ENCODE measurements around the gene TFF2.

TFF2 gene

DNA sequence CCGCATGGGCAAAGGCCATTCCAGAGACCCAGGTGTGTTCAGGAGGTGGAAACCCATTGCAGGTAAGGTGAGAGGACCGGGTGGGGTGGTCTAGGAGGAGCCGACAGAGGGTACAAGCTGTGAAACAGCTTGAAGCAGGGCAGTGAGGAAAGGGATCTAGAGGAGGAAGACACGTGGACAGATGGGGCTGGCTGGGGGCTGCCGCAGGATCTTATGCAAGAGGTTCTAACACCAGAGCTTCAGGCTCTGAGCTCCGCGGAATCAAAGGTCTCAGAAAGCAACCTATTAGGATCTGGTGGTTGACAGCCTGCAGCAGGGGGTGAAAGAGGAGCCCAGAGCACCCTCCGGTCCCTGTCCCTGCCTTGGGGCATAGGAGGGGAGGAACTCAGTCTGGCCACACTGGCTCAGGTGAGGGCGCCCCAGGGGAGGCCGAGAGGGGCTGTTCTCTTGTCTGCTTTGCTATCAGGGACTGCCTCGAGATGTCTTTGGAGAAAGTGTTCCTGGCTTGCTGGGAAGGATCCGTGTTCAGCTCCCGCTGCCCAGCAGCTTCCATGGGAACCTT is 13.6 kb upstream of the TFF2 start:
- no peak for DNase-seq

DNA sequence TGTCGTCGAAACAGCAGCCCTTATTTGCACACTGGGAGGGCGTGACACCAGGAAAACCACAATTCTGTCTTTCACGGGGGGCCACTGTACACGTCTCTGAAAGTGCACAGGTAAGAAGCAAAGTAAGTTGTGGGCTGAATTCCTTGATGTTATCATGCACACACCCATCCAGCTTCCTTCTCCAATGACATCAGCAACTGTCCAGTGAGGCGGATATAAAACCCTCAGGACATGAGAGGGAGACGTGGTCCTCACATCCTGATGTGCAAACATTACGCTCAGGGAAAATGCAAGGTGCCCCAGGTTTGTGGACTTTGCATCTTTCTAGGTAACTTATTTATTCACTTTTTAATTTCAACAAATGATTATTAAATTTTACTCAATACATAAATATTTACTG is 12.5 kb upstream of the TFF2 start:
- DNase-seq: no peak

DNA sequence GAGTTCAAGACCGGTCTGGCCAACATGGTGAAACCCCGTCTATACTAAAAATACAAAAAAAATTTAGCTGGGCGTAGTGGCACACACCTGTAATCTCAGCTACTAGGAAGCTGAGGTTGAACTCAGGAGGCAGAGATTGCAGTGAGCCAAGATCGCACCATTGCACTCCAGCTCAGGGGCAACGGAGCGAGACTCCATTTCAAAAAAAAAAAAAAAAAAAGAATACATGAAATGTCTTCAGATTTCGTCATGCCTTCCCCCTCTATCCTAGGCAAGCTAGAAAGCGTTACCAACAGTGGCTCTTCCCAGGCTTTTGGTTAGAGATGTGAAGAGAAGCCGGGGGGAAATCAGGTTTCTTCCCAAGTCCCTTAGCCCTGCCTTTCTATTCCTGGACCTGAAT is 11.9 kb upstream of the TFF2 start:
- DNase-seq: no peak

DNA sequence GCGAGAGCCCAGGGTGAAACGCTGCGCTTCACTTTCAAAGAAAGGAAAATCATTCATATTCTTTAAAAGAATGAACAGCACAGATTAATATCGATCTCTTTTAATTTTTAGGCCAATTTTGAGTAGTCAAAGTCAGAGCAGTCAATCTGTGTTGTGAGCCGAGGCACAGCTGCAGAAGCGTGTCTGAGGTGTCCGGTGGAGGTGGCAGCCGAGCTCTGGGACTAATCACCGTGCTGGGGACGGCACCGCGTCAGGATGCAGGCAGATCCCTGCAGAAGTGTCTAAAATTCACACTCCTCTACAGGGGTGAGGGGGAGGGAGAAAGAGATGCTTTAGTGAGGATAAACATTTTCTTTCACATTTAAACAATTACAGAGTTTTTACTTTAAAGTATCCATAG is 11.4 kb upstream of the TFF2 start:
- DNase-seq: no peak

DNA sequence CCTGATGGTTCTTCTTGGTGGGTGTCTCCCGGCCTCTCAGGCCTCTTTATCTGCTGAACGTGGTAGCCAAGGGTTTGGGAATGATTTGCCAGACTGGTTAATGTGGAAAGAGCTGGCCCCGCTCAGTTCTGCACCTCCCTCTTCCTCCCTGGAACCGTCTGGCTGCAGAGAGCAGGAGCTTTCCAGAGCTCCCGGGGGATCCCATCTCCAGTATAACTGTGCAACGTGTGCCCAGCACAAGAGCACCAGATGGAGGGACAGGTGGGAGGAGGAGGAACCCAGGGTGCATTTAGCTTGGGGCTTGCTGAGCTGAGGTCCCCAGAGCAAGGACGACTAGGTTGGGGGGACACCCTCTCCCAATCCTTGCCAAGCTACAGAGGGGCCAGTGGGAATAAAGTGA is 10.5 kb upstream of the TFF2 start:
- no peak for DNase-seq

DNA sequence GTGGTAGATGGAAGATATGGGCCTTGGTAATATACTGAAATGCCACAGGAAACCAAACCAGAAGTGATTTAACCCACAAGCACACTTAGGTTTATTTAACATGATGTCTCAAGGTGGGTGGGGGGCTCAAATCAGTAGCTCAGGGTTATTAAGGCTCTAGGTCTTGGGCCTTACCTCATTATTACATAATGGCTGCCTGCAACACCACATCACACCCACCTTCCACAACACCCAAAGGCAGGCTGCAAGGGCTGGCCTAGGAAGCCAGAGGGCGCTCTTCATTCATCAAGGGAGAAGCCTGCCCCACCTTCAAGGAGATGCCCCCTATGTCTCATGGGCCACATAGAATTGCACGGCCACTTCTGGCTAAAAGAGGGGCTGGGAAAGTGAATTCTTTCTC is 9.5 kb upstream of the TFF2 start:
- DNase-seq: no peak

DNA sequence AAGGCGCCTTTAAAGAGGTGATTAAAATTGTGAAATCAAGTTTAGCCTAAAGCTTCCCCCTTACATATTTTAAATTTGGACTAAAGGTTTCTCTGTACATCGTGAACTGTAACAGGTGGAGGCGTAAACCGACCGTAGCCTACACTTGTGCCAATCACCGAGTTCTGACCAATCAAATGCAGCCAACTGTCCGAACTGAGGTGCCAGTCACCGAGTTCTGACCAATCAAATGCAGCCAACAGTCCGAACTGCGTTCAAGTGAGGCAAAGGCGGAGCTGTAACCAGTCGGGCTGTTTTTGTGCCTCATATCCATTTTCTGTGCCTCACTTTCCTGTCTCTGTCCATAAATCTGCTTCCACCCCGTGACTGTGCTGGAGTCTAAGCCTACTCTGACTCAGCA is 8.1 kb upstream of the TFF2 start:
- DNase-seq: no peak

DNA sequence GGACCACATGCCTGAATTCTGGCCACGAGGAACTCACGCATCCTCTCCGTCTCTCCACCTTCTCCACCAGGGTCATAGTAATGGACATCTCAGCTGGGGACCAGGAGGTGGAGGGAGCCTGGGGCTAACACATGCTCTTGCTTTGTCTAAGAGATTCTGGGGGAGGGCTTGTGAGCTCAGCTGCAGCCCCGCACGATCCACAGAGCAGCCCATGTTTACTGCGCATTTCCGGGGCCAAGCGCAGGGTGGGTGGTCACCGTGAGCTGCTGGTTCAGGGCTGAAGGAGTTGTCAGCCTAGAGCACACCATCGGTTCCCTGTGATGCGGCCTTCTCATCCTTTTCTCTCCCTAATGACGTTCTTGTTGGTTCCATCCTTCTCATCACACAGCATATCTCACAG is 7.5 kb upstream of the TFF2 start:
- no peak for DNase-seq

DNA sequence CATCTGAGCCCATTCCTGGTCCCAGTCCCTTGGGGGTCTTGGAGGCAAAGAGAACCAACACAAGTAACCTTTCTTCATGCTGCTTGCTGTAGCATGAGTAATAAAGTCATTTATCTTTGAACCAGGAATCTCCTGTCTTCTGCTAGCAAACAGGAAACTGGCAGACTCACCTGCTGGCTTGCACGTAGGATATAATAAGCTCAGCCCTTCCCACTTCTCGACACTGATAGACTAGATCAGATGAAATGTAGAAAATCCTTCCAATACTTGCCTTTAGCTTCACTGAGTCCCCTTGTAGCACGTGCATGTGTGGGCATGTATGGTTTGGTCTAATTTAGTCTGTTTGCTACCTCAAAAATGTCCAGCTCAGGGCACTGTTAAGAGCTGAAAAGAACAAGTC is 6.5 kb upstream of the TFF2 start:
- no peak for DNase-seq

DNA sequence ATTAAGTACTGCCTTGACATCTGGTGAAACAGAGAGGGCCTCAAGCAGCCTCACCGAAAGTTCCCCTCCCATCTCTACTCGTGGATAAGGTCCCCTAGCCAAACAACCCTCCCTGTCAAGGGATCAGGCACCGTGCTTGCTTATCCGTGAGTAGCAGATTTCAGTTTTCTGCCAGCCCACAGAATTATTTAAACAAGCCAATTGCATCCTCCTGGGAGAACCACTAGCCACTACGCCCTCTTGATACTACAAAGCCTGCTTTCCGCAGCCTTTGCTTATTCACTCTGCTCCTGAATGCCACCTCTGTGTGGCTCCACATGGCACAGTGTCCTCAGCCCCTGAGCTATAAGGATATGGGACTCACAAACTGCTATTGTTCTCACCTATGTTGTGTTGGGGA is 5.9 kb upstream of the TFF2 start:
- DNase-seq: no peak

DNA sequence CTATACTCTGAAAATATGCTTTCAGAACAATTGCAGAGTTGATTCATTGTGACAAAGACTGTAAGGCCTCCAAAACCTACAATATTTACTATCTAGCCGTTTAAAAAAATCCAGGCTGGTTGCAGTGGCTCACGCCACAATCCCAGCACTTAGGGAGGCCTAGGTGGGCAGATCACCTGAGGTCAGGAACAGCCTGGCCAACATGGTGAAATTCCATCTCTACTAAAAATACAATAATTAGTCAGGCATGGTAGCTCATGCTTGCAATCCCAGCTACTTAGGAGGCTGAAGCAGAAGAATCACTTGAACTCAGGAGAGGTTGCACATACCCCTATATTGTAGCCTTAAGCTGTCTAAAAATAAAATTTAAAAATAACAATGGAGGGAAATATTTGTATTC is 5.3 kb upstream of the TFF2 start:
- no peak for DNase-seq

DNA sequence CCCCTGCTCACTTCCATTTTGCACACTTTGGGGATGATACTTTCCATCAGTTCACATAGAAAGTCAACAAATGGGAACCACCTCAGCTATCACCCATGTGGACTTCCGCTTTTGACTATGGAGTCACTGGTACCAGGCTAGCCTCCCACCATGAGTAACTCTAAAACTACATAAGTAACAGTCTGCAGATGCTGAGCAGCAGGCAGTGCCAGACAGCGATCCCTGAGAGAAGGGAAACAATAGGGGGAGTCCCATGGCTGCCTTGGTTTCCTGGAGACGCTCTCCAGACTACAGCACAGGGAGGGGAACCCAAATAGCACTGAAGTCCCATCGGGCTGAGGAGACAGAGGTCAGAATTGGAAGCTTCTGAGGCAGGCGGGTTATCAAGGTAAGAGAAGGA is 2.8 kb upstream of the TFF2 start:
- DNase-seq: no peak

DNA sequence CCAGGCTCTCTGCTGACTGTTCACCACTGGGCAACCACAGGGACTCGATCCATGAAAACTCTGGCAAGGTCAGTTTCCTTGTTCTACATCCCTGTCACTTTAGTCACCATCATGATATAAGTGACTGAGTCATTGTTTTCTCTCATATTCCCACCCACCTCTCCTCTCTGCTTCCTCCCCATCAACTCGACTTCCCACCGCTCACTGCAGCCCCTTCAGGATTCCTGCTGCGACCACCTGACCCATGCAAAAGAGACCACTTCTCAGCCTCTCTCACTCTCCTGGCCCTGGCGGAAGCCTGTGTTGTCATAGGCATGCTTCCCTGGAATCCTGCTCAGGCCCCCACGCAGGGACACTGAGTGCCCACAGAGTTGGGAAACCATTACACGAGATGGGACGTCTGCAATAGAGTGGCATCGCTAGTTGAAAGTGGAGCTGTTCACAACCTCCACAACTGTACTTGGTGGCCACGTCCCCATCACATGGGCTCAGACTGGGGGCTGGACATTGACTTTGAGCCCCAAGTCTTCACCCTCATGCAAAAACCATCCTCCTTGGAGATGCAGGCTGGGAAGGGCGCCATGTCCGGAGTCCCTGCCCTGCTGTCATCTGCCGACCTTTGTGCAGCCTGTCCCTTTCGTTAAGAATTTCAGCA is 1.8 kb upstream of the TFF2 start:
- no peak for DNase-seq

DNA sequence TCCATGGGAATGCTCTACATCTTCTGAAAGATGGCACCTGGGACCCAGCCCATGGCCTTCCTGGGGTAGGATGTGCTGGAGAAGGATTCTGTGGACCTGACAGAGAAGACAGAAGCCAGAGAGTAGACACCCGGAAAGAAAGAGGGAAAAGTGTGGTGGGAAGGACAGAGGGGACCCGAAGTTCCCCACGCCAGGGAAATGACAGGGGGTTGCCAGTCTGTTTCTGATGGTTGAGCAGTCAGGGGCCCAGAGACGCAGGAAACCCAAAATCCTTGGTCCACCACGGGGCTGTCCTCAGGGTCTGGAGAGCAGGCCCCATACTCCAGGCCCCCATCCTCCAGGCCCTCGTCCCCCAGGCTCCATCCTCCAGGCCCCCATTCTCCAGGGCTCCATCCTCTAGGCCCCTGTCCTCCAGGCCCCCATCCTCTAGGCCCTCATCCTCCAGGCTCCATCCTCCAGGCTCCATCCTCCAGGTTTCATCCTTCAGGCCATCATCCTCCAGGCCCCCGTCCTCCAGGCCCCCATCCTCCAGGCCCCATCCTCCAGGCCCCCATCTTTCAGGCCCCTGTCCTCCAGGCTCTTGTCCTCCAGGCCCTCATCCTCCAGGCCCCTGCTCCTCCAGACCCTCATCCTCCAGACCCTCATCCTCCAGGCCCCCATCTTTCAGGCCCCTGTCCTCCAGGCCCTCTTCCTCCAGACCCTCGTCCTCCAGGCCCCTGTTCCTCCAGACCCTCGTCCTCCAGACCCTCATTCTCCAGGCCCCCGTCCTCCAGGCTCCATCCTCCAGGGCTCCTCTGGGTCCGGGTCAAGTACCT is 1.0 kb upstream of the TFF2 start:
- DNase-seq: no peak

DNA sequence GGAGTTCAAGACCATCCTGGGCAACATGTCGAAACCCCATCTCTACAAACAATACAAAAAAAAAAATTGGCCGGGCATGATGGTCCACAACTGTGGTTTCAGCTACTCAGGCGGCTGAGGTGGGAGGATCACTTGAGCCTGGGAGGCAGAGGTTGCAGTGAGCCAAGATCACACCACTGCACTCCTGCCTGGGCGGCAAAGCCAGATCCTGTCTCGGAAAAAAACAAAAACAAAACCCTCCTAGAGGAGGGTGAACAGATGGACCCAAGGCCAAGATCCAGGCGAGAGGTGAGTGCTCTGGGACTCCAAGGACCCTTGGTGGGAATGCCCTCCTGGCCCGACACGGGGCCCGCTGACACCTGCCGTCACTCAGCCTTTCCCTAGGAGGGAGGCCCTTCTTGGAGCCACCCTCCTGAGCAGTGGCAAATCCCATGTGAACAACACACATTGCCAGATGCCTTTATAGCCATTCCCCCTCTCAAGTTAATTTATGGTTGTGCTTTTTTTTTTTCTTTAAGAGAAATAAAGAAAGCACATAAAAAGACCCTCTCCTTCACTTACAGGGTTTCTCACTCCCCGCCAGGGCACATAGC is 380 bp downstream of the TFF2 start:
- DNase-seq: no peak

DNA sequence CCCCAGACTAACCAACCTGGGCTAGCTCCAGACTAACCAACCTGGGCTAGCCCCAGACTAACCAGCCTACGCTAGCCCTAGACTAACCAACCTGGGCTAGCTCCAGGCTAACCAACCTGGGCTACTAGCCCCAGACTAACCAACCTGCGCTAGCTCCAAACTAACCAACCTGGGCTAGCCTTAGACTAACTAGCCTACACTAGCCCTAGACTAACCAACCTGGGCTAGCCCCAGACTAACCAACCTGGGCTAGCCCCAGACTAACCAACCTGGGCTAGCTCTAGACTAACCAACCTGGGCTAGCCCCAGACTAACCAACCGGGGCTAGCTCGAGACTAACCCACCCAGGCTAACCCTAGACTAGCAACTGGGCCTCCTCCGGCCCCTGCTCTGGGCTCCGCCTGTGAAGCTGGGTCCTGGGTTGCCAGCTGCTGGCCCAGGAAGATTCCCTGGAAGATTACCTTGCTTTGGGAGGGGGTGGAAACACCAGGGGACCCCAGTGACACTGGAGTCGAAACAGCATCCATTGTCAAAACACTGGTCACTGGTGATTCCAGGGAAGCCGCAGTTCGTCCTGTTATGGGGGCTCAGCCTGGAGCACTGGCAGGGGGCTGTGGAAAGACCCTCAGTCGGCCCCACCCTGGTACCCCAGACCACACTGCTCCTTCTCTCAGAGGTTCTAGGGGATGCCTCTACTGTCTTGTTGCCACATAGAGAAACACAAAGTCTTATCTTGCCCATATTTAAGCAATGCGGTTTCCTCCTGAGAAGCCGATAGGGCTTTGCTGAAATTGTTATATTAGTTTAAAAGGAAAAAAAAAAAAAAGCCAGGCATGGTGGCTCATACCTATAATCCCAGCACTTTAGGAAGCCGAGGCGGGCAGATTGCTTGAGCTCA is 1.1 kb downstream of the TFF2 start:
- DNase-seq: no peak

DNA sequence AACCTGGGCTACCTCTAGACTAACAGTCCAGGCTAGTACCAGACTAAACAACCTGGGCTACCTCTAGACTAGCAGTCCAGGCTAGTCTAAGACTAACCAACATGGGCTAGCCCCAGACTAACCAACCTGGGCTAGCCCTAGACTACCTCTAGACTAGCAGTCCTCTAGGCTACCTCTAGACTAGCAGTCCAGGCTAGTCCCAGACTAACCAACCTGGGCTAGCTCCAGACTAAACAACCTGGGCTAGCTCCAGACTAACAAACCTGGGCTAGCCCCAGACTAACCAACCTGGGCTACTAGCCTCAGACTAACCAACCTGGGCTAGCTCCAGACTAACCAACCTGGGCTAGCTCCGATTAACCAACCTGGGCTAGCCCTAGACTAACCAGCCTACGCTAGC is 2.0 kb downstream of the TFF2 start:
- DNase-seq: no peak

DNA sequence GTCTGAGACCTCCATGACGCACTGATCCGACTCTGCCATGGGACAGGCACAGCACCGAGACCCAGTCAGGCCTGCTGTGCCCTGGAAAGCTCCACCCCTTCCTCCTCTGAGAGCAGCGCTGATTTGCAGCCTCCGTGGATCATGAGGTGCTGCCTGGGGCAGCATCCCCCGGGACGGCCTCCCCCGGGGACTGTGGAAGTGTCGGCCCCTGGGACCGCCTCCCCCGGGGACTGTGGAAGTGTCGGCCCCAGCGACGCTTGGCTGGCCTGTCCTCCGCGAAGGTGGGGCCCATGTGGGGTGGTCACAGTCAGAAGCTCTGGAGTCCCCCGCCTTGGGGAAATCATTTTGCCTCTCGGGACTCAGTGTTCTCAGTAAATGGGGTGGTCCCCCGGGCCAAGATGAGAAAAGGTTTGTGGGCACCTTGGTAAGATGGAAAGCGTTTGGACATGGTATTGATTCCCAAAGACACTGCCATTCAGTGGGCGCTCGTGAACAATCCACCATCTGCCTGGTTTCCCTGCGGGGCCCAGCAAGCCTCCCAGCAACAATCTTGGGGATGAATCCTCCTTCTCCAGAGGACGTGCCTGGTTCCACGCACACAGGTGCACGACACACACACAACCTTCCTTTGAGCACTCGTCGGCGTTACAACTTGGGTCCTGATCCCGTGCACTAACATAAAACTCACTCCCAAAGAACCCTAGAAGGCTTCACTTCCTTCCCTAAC is 3.0 kb downstream of the TFF2 start:
- no peak for DNase-seq

DNA sequence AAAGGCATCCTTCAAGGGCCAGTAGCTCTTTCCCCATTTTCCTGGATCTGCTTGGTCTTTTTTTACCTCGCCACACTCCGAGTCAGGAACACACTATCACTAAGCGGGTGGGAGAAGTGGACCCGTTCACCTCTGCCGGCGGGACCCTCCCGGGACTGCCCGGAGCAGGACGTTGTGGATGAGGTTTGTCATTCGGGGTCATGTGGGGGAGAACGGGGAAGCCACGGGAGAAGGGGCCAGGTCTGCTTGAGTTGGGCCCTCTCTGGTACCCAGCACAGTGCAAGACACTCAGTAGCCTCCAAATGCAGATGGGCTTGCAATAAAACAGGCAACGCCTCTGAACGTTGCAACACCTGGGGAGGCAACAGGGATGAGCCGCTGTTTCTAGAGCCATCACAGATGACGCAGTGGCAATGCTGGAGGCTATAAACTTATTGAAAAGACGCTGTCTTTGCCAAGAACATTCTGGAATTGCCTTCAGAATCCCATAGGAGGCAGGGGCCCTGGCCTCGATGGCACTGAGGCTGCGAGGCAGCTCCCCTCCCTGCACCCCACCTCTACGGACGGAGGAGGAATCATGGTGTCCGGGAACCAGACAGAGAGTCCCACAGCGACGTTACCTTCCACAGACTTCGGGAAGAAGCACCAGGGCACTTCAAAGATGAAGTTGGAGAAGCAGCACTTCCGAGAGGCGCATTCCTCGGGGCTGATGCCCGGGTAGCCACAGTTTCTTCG is 3.8 kb downstream of the TFF2 start:
- no peak for DNase-seq

DNA sequence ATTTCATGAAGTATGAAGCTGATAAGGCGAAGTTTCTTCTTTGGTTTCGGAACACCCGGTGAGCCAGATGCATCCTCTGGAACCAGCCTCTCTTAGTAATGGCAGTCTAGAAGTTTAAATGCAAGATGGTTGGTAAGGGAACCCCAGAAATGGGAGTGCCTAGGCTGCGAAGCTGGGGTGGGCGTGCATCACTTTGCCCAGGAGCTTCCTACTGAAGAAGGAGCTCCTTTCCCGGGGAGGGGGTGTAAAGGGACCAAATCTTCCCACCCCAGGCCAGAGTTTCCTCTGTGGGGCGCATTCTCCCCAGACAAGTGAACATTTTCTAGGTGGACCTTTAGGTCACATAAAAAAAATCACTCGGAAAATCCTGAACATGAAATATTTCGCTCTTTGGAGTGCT is 4.4 kb downstream of the TFF2 start:
- no peak for DNase-seq

DNA sequence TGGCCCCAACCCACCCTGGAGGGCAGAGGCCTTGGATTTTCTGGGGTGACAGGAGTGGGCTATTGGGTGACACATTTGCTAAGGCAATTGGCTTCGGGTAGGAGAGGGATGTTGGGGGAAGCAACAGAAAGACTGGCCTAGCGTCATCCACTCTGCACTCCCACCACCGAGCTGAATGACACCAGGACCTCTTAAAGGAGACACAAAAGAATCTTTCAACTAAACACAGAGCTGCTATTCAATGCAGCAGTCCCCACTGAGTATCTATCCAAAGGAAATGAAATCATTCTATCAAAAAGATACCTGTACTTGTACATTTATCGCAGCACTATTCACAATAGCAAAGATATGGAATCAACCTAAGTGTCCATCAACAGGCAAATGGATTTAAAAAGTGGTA is 6.2 kb downstream of the TFF2 start:
- DNase-seq: no peak

Data from activated gamma-delta T cell treated with Interleukin-2 at 50 U/mL for 16 hours (primary cell).